Upper lobe of left lung (tissue), 4 donors: ENCODE results near the gene TMUB1.

ENCODE experiments used
- EP300 ChIP-seq, 4 donors: sonication (generic); formaldehyde crosslinking; IDR thresholded peaks; one replicate each; pipeline ENCODE4 v1.5.1; 2017; ENCODE audit warnings: antibody characterized with exemption in 4 of 4, control low read depth in 2 of 4
- POLR2A ChIP-seq, 4 donors: fragments of 450-650 bp; IDR thresholded peaks; one replicate each; pipeline ENCODE4 v1.5.1; 2016 to 2017; ENCODE audit warnings: antibody characterized with exemption in 4 of 4, mild to moderate bottlenecking in 2 of 4
- TF ChIP-seq, protein P1 (sequence below), 6 experiments: fragments of 450-650 bp in 4 of 6; fragments of 200-600 bp in 2 of 6; sonication (generic) in 2 of 6; IDR thresholded peaks; one replicate each; pipeline ENCODE4 v1.5.1; 2016 to 2019; ENCODE audit warnings: antibody characterized with exemption in 6 of 6

GRCh38 chr7:151045967-151046366, 37.3 kb downstream of the TMUB1 start:
- TF ChIP-seq, protein P1, sequence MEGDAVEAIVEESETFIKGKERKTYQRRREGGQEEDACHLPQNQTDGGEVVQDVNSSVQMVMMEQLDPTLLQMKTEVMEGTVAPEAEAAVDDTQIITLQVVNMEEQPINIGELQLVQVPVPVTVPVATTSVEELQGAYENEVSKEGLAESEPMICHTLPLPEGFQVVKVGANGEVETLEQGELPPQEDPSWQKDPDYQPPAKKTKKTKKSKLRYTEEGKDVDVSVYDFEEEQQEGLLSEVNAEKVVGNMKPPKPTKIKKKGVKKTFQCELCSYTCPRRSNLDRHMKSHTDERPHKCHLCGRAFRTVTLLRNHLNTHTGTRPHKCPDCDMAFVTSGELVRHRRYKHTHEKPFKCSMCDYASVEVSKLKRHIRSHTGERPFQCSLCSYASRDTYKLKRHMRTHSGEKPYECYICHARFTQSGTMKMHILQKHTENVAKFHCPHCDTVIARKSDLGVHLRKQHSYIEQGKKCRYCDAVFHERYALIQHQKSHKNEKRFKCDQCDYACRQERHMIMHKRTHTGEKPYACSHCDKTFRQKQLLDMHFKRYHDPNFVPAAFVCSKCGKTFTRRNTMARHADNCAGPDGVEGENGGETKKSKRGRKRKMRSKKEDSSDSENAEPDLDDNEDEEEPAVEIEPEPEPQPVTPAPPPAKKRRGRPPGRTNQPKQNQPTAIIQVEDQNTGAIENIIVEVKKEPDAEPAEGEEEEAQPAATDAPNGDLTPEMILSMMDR (IDR thresholded peaks at IDR 0.05): no peak
- TF ChIP-seq POLR2A (IDR thresholded peaks at IDR 0.05): no peak
- no peak for TF ChIP-seq EP300 (IDR thresholded peaks at IDR 0.05)
